ENCODE results near the gene TMEM255B.

The TMEM255B gene

GRCh38 chr13:113862191-113862930 lies 103.3 kb downstream of the TMEM255B start:
- no peak for DNase-seq (ENCODE audit: low read depth)

DNA sequence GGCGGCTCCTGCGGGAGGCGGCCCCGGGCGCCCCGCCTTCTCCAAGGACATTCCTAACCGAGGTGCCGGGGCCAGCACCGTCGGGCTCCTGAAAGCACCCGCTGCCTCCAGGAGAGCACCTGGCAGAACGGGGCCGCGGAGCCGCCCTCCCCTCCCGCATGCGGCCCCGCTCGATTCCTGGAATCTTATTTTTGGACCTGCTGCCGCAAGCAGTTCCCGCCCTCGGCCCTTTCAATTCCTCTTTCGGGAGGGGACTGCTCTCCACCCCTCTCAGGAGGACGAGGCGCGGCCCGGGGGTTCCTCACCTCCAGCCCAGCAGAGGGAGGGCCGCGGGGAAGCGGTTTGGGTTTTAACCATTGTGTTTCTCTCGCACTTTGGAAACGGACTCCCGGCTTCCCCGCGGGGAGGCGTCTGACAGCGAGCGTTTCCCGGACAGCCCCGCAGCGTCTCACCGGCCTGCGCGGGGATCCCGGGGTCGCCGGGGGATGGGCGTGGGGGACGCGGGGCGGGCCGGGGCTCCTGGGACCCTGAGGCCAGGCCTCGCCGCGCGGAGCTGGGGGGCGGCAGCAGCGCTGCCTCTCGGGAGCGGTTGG lies 104.0 kb downstream of the TMEM255B start:
- no peak for DNase-seq (ENCODE audit: low read depth)

DNA sequence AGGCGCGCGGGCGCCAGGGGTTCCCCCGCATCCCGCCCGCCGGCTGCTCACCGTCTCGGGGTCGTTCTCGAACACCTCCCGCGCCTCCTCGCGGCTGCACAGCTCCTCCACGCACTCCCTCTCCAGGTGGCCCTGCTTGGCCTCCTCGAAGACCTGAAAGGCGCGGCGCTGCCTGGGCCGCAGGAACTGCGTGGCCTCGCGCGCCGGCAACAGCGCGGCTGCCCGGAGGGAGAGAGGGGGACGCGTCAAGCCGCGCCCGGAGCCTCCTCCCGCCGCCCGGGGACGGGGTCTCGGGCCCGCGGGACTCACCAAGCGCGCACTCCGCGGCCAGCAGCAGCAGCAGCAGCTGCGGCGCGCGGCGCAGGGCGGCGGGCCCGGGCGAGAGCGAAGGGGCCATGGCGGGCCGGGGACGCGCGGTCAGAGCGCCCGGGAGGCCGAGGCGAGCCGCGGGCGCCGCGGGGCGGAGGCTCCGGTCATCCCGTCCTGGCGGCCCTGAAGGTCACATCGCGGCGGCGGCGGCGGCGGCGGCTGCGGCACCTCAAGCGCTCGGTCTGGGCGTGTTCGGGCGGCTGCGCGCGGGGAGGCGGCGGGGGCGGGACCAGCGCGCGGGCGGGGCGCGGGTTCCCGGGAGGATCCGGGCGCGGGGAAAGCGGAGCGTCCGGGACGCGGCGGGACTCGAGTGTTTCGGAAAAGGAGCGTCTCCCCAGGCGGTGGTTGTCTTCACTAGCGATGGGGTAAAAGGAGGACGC lies 104.7 kb downstream of the TMEM255B start, which contains the start of gene GAS6:
TSS of gene GAS6 (minus strand) at position 553 of the 749 bp plus-strand sequence. CDS start at position 397, 156 bp downstream.
- no peak for DNase-seq (ENCODE audit: low read depth)

- no peak for DNase-seq (ENCODE audit: low read depth)
Measured at GRCh38 chr13:113864273-113864890, 105.4 kb downstream of the TMEM255B start.

- DNase-seq (ENCODE audit: low read depth) = no peak
Measured at GRCh38 chr13:113865427-113865826, 106.4 kb downstream of the TMEM255B start.

Data from fibroblast of the conjunctiva (primary cell).